Stimulated activated CD8-positive, alpha-beta memory T cell treated with anti-CD3 and anti-CD28 coated beads, Interleukin-15, amount 100 ng/mL, for 4 hours (primary cell): ENCODE results near the gene UNC5B.
"Not testable (repeated sequence)": the region's sequence is repeated elsewhere in the genome, so short reads cannot be mapped to it uniquely, and the experiment has no call there.

Experiments used
- DNase-seq, 2 donors: peaks; one replicate each; pipeline ENCODE4 v3.0.0-alpha.2; 2020; ENCODE audit warnings: low read depth in 2 of 2

Gene UNC5B

GRCh38 chr10:71268247-71268691, 55.9 kb downstream of the UNC5B start:
- DNase-seq = no peak

GRCh38 chr10:71268758-71269157, 56.4 kb downstream of the UNC5B start:
- DNase-seq = no peak

- DNase-seq = no peak
Observed at GRCh38 chr10:71269301-71270288, 57.2 kb downstream of the UNC5B start.

GRCh38 chr10:71270301-71271220, 58.2 kb downstream of the UNC5B start:
- DNase-seq = no peak

- no peak for DNase-seq
Observed at GRCh38 chr10:71271662-71272055, 59.3 kb downstream of the UNC5B start.

- no peak for DNase-seq
Observed at GRCh38 chr10:71272056-71272771, 59.8 kb downstream of the UNC5B start.

GRCh38 chr10:71272974-71273373, 60.6 kb downstream of the UNC5B start:
- DNase-seq = not testable (repeated sequence)

GRCh38 chr10:71273506-71273905, 61.1 kb downstream of the UNC5B start:
- DNase-seq = no peak

GRCh38 chr10:71274901-71275796, 62.8 kb downstream of the UNC5B start:
- DNase-seq = no peak

GRCh38 chr10:71276873-71277272, 64.5 kb downstream of the UNC5B start:
- no peak for DNase-seq

GRCh38 chr10:71277914-71278665, 65.7 kb downstream of the UNC5B start:
- DNase-seq = no peak

- DNase-seq = no peak
Observed at GRCh38 chr10:71278691-71279588, 66.6 kb downstream of the UNC5B start.

- no peak for DNase-seq
Observed at GRCh38 chr10:71279590-71280170, 67.3 kb downstream of the UNC5B start.

GRCh38 chr10:71280216-71280615, 67.8 kb downstream of the UNC5B start:
- no peak for DNase-seq

- no peak for DNase-seq
Observed at GRCh38 chr10:71280825-71281224, 68.5 kb downstream of the UNC5B start.

- no peak for DNase-seq
Observed at GRCh38 chr10:71281646-71282322, 69.4 kb downstream of the UNC5B start.

- DNase-seq = no peak
Observed at GRCh38 chr10:71282323-71282680, 69.9 kb downstream of the UNC5B start.

- DNase-seq = no peak
Observed at GRCh38 chr10:71283410-71283809, 71.0 kb downstream of the UNC5B start.
